Epithelial cell of prostate (primary cell): ENCODE data around the gene NARS2.

Source experiments
- DNase-seq: peaks from one replicate; pipeline ENCODE4 v3.0.0-alpha.2; 2011; ENCODE audit warnings: low read depth, low spot score
- H3K27ac ChIP-seq: fragments of 450-650 bp; 2 replicates; pipeline ENCODE4 v1.5.1; 2017; ENCODE audit warnings: mild to moderate bottlenecking

Gene NARS2

DNA sequence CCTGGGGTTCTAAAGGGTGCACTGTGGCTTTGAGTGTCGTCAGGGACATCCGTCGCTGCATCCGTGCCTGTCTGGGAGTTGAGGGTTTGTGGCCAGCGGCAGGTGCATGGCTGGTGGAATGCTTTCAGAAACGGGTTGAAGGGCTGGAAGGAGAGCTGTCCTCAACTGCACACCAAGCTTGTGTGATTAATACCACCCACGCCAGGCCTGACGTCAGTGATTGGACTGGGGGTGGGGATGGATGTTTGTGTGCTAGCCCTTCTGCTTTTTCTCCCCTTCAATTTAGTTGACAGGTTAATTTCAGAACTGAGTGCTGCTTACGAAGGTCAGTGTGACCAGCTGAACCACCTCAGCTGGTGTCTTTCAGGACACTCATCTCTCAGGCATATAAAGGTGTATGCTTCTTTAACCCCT lies 153.9 kb downstream of the NARS2 start:
- no peak overlapping the region for H3K27ac ChIP-seq
- no peak for DNase-seq

DNA sequence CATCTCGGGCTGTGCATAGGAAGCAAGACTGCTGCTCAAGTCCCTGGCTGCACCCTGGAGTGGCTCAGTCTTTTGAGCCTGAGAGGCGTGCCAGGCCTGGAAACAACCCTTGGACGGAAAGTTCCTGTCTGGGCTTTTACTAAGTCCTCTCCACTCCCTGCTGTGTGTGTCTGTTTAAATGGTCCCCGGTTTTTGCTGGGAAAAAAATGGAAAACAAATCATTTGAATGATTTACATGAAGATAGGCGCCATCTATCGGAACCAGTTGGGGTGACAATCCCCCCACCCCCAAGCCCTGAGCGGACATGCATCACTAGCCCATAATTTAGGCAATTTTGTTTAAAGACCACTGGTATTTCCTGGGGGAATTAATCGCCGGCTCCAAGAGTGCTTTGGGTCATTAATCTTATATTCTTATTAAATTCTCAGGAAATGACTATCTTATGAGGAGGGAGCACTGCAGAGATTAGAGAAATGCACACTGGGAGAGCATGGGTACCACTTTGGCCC lies 154.4 kb downstream of the NARS2 start:
- no peak overlapping the region for H3K27ac ChIP-seq

DNA sequence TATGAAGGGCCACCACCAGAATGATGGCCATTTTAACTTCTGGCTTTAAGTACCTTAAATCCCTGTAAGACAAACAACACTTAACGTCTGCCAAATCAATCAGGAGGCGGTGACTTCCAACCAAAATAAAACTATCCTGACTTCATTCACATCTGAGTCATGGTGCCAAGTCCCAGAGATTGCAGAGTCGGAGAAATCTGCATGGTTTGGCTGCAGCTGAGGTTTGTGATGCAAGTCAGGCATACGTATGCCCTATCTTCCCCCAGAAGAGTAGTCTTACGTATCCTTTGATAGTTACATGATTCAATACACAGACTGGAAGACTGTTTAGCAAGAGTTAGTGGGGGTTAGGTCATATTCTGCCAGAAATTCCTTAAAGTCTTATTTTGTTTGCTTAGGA lies 155.3 kb downstream of the NARS2 start:
- DNase-seq, result peak; percentile 37
- no peak overlapping the region for H3K27ac ChIP-seq

More for the DNA sequence above, 154.4 kb downstream of the NARS2 start:
- no peak for DNase-seq

DNA sequence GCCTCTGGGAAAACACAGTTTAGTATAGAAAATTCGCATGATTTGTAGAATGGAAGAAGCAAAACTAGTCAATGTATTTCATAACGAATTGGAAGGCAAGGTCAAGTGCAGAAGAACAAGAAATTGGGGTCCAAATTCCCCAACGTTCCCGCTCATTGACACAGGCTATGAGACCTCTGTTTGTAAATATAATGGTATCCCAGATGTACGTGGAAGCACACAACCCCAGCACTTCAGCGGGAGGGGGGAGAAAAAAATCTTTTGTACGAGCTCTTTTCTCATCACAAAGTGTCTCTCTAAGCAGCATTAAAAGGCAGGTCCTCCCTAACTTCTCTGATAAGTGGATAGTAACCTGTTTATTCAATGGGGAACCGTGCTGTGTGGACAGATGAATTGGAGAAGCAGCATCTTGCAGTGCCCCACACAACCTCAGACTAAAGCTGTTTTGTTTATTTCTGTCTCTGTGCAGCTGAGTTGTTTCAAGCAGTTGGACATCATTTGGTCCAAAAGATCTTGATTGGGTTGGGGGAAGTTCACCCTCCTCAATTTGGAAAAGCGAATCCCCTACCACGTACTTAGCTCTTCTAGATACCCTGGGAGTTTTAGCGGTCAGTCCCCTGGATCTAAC lies 156.0 kb downstream of the NARS2 start:
- no peak overlapping the region for H3K27ac ChIP-seq
- no peak for DNase-seq

DNA sequence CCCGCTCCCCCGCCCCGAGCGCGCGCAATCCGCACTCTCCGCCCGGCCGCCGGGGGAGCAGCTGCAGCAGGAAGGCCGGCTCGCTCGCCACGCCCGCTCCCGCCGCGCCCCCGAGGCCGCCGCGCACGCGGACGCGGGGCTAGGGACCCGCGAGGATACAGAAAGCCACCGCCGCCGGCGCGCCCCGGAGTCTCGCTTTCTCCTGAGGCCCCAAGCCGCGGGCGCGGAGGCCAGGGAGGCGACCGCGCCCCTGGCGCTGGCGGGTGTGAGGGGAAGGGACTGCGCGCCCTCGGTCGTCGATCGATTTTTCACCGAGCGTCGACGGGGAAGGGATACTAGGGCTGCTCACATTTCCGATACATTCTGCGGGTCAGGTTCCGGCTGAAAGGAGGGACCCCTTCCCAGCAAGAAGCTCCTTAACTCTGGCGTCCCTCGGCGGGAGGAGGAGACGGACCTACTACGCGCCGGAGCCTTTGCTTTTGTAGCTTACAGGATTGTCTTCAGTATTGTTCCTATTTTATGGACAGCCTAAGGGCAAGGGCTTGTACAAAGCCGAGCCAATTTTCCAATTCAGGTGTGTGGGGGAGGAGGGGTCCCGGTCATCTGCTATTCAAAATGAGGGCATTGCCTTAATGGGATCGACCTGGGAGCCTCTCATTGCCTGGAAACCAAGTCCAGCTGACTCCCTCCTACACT lies 156.6 kb downstream of the NARS2 start:
- no peak for DNase-seq
- peak overlapping the region; percentile 33 for H3K27ac ChIP-seq

DNA sequence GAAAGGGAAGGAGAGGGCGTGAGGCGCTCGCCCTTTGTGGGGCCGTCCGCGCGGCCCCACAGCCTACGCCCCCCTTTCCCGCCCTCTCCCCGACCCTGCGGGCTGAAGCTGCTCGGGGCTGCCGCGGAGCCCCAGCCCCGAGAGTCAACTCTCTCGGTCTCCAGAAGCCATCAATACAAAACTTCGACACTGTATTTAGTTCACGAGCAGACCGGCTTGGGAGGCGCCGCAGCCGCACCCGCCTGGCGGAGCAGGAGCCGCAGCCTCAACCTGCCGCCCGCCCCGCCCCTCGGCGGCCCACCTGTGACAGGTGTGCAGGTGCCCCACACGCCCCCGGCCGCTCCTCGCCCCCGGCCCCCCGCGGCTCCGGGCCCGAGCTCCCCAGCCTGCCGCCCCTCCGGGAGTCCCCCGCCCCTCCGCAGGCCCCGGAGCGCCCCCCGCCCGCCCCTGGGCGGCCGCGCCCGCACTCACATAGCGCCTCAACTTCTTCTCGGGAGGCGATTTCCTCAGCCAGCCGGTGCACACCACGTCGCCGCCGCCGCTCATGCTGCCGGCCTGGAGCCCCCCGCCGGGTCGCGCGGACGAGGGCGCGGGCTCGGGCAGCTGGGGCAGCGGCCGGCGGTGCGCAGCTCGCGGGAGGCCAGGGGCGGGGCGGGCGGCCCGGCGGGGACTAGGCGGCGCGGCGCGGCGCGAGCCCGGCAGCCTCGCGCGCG lies 157.3 kb downstream of the NARS2 start, which contains the start of gene GAB2:
Gene GAB2, minus strand, starts transcription at position 646 of the 713 bp plus-strand sequence. Its CDS starts 100 bp downstream, at position 546.
- no peak for DNase-seq

DNA sequence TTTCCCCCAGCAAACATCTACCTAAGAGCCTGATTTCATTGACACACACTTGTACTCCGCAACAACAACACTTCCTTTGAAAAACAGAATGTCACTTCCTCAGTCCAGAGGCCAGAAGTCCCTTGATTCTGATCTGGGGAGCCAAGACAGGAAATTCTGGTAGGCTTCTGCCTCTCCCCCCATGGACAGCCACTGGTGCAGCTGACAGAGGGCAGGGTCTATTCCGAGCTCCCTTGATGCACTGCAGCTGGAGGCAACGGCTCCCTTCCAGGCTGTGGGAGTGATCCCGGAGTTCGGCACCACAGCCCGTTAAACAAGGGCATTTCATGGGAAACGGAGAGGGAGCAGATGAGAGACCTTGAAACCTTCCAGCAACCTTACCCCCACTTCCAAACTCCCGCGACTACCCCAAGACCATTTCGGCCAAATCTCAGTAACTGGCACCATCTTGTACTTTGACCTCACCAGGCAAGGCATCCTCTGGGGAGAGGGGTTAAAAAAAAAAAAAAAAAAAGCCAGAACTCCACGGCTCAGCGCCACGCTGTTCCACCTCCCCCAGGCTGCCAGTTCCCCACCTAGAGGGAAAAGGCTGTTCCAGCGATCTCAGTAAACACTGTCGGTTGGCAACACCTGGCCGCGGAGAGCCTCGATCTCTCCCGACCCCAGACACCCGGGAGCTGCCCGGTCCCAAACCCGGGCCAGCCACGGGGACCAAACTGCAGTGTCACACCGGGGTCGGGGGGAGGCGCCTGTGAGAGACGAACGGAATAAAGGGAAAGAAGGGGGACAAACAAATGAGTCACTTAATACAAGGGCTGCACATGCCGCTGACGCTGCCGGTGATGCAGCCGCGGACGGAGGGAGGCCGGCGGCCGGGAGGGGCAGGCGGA lies 158.1 kb downstream of the NARS2 start:
- DNase-seq, result peak; percentile 27
- peak overlapping the region; percentile 33 for H3K27ac ChIP-seq

More for the DNA sequence above, 157.3 kb downstream of the NARS2 start, which contains the start of gene GAB2:
- H3K27ac ChIP-seq, result peak within 1 kb of the TSS; percentile 33

DNA sequence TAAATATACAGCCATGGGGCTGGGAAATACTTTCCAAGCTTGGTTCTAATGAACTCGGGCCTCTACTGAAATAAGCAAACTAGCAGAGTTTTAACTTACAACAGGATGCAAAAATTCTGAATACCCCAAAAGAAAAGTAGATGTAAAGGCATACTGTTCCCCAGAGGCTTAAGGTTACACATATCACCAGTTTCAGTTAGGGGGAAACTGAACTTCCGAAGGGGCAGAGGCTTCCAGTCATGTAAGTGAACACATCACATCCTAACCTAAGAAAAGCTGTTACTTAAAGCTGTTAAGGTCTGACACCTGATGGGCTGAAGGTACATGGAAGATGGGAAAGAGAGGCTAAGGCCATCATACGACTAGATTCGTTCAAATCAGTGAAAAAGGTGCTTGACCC lies 159.3 kb downstream of the NARS2 start:
- H3K27ac ChIP-seq, result no peak overlapping the region
- DNase-seq, result no peak

DNA sequence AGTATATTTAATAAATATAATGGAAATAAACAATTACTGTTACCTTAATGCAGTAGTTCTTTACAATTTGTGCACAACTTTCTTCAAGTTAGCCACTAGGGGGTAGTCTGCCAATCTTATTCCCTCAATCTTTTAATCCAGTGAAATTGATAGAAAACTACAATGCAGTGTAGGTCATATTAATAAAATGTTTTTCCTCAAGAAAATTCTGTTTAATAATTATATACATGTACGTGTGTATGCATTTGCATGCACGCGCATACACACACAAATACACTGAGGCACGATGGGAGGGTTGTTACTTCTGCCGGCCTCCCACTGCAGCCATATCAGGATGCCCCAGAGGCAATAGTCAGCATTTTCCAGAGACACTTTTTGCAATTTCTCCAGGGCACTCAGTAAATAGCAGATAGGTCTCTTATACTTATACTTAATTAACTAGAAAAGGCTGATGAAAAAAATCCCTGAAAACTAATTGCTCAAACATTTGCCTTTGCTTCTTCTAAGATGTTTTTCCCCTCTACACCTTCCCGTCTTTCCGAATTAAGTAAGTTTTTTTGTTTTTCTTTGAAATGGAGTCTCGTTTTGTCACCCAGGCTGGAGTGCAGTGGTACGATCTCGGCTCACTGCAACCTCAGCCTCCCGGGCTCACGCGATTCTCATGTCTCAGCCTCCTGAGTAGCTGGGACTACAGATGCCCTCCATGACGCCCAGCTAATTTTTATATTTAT lies 160.2 kb downstream of the NARS2 start:
- DNase-seq, result no peak
- no peak overlapping the region for H3K27ac ChIP-seq

DNA sequence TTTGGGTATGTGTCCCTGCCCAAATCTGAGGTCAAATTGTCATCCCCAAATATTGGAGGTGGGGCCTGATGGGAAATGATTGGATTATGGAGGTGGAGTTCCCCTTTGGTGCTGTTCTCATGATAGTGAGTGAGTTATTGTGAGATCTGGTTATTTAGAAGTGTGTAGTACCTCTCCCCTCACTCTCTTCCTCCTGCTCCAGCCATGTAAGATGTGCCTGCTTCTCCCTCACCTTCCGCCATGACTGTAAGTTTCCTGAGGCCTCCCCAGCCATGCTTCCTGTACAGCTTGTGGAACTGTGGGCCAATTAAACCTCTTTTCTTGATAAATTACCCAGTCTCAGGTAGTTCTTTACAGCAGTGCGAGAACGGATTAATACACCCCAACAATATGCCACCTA lies 166.0 kb downstream of the NARS2 start:
- no peak for DNase-seq
- no peak overlapping the region for H3K27ac ChIP-seq

DNA sequence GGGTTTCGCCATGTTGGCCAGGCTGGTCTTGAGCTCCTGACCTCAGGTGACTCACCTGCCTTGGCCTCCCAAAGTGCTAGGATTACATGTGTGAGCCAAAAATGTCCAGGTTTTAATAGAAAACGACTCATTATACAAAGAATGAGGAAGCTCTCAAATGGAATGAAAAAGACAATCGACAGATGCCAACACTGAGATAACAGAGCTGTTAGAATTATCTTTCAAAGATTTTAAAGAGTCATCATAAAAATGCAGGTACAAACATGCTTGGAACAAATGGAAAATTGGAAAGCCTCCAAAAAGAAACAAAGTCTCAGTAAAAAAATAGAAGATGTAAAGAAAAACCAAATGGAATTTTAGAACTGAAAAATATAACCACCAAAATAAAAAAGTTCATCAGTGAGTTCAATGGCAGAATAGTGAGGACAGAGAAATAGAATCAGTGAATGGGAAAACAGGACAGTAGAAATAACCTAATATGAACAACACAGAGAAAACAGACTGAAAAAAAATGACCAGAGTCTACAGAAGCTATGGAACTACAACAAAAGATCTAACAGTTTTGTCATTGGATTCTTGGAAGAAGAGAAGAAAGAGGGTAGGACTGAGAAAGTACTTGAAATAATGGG lies 168.0 kb downstream of the NARS2 start:
- DNase-seq, result no peak
- peak overlapping the region; percentile 31 for H3K27ac ChIP-seq

DNA sequence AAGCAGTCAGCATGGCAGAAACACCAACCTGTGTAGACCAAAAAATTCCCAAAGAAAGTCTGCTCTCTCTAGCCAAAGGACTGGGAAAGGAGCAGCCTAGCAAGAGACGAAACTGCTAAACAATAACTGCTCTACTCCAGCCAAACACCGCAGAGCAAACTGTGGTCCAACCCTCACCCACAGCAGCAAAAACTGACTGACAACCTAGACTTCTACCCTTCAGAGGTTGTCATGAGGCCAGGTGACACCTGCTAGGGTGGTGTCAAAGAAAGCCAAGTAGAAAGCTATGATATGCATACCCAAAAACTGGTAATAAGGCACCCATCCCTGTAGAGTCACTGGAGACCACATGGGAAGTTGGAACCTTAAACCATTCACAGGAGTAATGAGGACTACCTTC lies 168.9 kb downstream of the NARS2 start:
- H3K27ac ChIP-seq, result peak overlapping the region; percentile 31
- no peak for DNase-seq

DNA sequence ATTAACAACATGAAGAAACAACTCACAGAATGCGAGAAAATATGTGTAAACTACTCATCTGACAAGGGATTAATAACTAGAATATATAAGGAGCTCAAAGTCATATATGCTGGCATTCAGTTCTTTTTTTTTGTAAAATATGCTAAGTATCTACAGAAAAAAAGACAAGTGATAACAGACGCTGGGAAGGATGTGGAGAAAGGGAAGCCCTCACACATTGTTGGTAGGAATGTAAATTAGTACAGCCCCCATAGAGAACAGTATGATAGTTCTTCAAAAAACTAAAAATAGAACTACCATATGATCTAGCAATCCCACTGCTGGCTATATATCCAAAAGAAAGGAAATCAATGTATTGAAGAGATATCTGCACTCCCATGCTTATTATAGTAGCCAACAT lies 170.9 kb downstream of the NARS2 start:
- no peak overlapping the region for H3K27ac ChIP-seq
- DNase-seq, result no peak

DNA sequence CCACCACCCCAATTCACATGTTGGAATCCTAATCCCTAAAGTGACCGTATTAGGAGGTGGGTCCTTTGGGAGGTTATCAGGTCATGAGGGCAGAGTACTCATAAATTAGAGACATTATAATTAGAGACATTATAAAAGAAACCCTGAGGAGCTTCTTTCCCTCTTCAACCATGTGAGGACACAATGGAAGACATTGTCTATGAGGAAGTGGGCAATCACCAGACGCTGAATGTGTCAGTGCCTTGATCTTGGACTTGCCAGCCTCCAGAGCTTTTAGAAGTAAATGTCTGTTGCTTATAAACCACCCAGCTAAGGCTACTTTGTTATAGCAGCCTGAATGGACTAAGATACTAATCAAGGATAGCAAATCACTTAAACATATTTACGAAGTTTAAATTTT lies 171.8 kb downstream of the NARS2 start:
- no peak for DNase-seq
- no peak overlapping the region for H3K27ac ChIP-seq

DNA sequence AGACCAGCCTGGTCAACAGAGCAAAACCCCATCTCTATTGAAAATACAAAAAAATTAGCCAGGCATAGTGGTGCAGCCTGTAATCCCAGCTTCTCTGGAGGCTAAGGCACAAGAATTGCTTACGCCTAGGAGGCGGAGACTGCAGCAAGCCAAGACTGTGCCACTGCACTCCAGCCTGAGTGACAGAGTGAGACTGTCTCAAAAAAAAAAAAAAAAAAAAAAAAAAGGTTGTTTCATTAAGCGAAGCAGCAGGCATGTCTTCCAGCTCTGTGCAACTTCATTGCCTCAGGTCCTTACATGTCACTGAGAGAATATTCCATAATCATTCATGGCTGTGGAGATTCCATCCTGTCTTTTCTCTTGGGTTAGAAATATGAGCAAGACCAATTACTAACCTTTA lies 174.0 kb downstream of the NARS2 start:
- DNase-seq, result no peak
- no peak overlapping the region for H3K27ac ChIP-seq

DNA sequence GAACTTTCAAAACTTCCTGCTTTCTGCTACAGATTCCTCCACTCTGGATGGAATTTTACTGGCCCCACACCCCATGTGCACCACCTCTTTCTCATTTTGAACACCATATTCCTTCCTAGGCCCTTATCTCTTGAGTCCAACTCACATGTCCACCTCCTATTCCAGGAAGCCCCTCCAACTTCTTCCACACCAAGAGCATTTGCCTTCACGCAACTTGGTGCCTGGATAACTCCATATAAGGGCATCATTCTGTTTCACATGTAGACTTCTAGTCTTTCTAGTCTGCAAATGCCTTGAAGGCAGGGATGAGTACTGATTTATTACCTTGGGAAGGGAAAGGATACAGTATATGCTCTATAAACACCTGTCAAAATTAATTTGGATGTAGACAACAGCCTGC lies 174.5 kb downstream of the NARS2 start:
- no peak for DNase-seq
- no peak overlapping the region for H3K27ac ChIP-seq

DNA sequence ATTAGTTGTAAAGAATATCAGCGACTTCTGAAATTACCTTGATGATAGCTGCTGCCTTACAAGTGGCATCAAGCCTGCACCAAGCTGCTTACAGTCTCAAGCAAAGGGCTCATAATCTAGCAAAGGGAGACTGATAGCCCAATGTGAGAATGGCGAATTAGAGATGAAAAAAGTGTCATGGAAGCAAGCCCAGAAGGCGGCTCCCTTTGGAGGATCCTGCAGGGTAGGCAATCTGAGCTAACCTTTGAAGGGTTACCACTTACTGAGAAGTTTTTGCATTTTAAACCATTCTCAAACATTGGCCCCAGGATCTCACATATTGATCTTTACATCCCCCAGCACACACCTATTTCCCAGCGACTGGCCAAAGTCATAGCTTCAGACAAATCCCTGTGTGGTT lies 175.5 kb downstream of the NARS2 start:
- no peak overlapping the region for H3K27ac ChIP-seq
- DNase-seq, result no peak

DNA sequence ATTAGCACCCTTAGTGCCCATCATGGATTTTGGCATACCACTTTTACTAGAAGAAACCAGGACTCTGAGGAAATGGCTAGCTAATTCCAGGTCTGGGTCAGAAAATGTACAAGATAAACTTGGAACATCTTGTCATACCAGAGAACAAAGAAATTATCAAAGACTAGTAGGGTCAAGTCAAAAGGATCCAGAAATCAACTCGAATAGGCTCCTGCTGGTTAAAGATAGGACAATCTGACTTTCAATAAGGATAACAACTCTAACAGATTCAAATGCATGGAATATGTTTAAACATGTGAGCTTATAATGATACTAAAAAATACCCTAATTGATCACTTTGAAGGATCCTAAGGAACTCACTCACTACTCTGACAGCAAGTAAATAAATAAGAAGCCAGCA lies 175.9 kb downstream of the NARS2 start:
- no peak for DNase-seq

DNA sequence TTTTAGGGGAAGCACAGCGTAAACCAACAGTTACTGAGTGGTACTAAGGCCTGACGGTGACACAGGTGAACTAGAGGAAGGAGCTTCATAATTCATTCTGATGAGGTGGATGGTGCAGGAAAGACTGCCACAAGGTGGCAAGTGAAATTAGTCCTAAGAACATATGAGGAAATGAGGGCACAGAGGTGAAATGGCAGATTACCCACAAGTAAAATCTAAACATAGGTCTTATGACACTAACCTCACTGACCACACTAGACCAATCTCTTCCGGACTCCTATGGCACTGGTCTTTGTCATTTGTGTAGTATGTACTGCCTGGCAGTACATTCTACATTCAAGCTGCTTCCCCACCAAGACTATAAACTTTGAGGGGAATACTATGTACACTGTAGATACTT lies 177.3 kb downstream of the NARS2 start:
- no peak for DNase-seq
- no peak overlapping the region for H3K27ac ChIP-seq

More for the DNA sequence above, 175.9 kb downstream of the NARS2 start:
- no peak overlapping the region for H3K27ac ChIP-seq
